KMS-11 (cell line): Measurements from ENCODE around the gene BMAL2.

ENCODE experiments used
- H2AFZ ChIP-seq: fragments of 200-600 bp; sonication (generic); 2 replicates; pipeline ENCODE4 v1.6.1; 2016; ENCODE audit warnings: antibody characterized with exemption, mixed run types, low read depth
- H3K27ac ChIP-seq: fragments of 200-600 bp; sonication (generic); 2 replicates; pipeline ENCODE4 v1.6.1; 2016; ENCODE audit warnings: mild to moderate bottlenecking, mixed run types
- H3K27me3 ChIP-seq: fragments of 200-600 bp; sonication (generic); 2 replicates; pipeline ENCODE4 v1.6.1; 2017; ENCODE audit warnings: mild to moderate bottlenecking, low read depth, mixed run types, moderate library complexity; ENCODE audit not compliant: insufficient read depth
- H3K36me3 ChIP-seq: fragments of 200-600 bp; sonication (generic); 2 replicates; pipeline ENCODE4 v1.6.1; 2017; ENCODE audit warnings: mild to moderate bottlenecking, mixed run types; ENCODE audit not compliant: insufficient read depth
- H3K4me1 ChIP-seq: fragments of 200-600 bp; sonication (generic); 2 replicates; pipeline ENCODE4 v1.6.1; 2016; ENCODE audit warnings: mild to moderate bottlenecking, low read depth, mixed run types; ENCODE audit not compliant: poor library complexity, severe bottlenecking
- H3K4me2 ChIP-seq: fragments of 200-600 bp; sonication (generic); 2 replicates; pipeline ENCODE4 v1.7.0; 2016; ENCODE audit warnings: mild to moderate bottlenecking, mixed run types
- H3K4me3 ChIP-seq: fragments of 200-600 bp; sonication (generic); IDR thresholded peaks from 2 replicates; pipeline ENCODE4 v1.6.1; 2017; ENCODE audit warnings: low read depth, low read length, mixed read lengths; ENCODE audit not compliant: insufficient read depth
- H3K79me2 ChIP-seq: fragments of 200-600 bp; sonication (generic); 2 replicates; pipeline ENCODE4 v1.6.1; 2016; ENCODE audit warnings: low read depth, mixed run types; ENCODE audit not compliant: insufficient read depth
- H3K9ac ChIP-seq: fragments of 200-600 bp; sonication (generic); 2 replicates; pipeline ENCODE4 v1.6.1; 2016; ENCODE audit warnings: mild to moderate bottlenecking, mixed run types
- H4K20me1 ChIP-seq: fragments of 200-600 bp; sonication (generic); 2 replicates; pipeline ENCODE4 v1.6.1; 2016; ENCODE audit warnings: mild to moderate bottlenecking, mixed run types; ENCODE audit not compliant: insufficient read depth
- TF ChIP-seq, protein P1 (sequence below): fragments of 200-600 bp; sonication (generic); conservative IDR thresholded peaks from 2 replicates; pipeline ENCODE4 v1.6.1; 2017; ENCODE audit warnings: low read depth, mild to moderate bottlenecking, antibody characterized with exemption, low read length, moderate library complexity, mixed read lengths

The BMAL2 gene

GRCh38 chr12:27331927-27332324 lies 710 bp upstream of the BMAL2 start:
- Histone ChIP-seq H3K4me1 (peaks cover 16% of the 10 kb centered on the region), H3K9ac (no peak overlapping the region), H3K4me3 (no peak overlapping the region), H3K27me3 (no peaks in the 10 kb centered on the region; the same call in 1 of the 2 replicates), H4K20me1 (no peaks in the 10 kb centered on the region), H3K79me2 (no peaks in the 10 kb centered on the region), H3K4me2 (no peak overlapping the region; the same call in 1 of the 2 replicates), H2AFZ (0 out of 2 replicates have a peak overlapping the region, but pooled peaks have one; percentile 90), H3K36me3 (no peaks in the 10 kb centered on the region), H3K27ac (no peak overlapping the region)
- TF ChIP-seq, protein P1, sequence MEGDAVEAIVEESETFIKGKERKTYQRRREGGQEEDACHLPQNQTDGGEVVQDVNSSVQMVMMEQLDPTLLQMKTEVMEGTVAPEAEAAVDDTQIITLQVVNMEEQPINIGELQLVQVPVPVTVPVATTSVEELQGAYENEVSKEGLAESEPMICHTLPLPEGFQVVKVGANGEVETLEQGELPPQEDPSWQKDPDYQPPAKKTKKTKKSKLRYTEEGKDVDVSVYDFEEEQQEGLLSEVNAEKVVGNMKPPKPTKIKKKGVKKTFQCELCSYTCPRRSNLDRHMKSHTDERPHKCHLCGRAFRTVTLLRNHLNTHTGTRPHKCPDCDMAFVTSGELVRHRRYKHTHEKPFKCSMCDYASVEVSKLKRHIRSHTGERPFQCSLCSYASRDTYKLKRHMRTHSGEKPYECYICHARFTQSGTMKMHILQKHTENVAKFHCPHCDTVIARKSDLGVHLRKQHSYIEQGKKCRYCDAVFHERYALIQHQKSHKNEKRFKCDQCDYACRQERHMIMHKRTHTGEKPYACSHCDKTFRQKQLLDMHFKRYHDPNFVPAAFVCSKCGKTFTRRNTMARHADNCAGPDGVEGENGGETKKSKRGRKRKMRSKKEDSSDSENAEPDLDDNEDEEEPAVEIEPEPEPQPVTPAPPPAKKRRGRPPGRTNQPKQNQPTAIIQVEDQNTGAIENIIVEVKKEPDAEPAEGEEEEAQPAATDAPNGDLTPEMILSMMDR: no peak

DNA sequence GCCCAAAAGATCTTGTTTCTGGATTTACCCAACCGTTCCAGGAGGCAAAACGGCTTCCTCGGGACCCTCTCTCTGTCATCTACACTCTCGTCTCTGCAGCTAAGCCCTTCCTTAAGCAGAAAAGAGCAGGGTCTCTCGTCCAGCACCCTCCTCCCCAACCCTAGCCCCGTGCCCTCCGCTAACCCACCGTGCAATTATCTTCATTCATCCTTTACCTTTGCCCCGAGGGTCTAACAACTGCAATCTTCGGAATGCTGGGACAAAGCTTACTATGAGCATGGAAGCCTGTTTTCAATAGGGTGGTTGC lies 276 bp upstream of the BMAL2 start:
- H3K4me1 ChIP-seq: peaks cover 19% of the 10 kb centered on the region
- no peaks in the 10 kb centered on the region for H3K79me2 ChIP-seq
- no peaks in the 10 kb centered on the region for H3K36me3 ChIP-seq
- no peak overlapping the region for H3K4me3 ChIP-seq
- TF ChIP-seq, protein P1: no peak
- peak overlapping the region; percentile 90 for H2AFZ ChIP-seq
- peak overlapping the region; percentile 66 for H3K4me2 ChIP-seq
- H3K27ac ChIP-seq: no peak overlapping the region
- no peaks in the 10 kb centered on the region for H4K20me1 ChIP-seq
- no peaks in the 10 kb centered on the region; the same call in 1 of the 2 replicates for H3K27me3 ChIP-seq
- peak overlapping the region; percentile 56; the same call in 1 of the 2 replicates for H3K9ac ChIP-seq

GRCh38 chr12:27333403-27334009 lies 870 bp downstream of the BMAL2 start:
- H3K4me1 ChIP-seq: peaks cover 27% of the 10 kb centered on the region
- no peak overlapping the region for H3K27ac ChIP-seq
- H3K4me3 ChIP-seq: no peak overlapping the region
- peak overlapping the region; percentile 56 for H3K9ac ChIP-seq
- no peaks in the 10 kb centered on the region; the same call in 1 of the 2 replicates for H3K27me3 ChIP-seq
- no peaks in the 10 kb centered on the region for H4K20me1 ChIP-seq
- no peaks in the 10 kb centered on the region; the same call in 1 of the 2 replicates for H3K79me2 ChIP-seq
- no peaks in the 10 kb centered on the region for H3K36me3 ChIP-seq
- peak overlapping the region; percentile 82 for H3K4me2 ChIP-seq
- H2AFZ ChIP-seq: peak overlapping the region; percentile 90
- TF ChIP-seq, protein P1: no peak

DNA sequence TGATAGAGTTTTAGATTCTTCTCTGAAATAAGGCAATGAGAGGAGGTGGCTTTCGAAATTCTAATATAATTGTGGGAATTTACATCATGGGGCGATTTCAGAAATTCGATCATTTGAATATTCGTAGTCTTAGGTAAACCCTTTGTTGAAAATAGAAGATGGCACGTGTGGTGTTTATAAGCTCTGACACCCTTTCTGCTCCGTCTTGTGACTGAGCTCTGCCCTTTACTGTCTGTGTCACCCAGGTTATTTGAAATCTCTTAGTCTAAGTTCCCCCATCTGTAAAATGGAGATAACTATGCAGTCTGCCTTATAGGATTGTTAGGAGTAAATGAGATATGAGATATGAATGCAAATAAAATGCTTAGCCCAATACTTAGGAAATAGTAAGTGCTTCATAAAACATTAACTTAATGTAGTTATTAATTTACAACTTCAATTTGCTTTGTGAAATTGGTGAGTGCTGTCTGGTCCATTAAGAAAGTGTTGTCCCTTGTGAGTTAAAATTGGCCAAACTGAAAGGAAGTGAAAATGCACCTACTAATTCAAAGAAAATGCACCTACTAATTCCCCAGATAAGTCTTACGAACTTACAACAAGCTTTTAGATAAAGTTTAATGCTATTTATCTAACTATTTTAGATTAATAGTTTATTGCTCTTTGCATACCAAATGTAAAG lies 1.5 kb downstream of the BMAL2 start:
- Histone ChIP-seq H3K27ac (no peak overlapping the region), H3K79me2 (no peaks in the 10 kb centered on the region; the same call in 1 of the 2 replicates), H3K4me2 (peak overlapping the region; percentile 82), H2AFZ (no peak overlapping the region), H3K36me3 (no peaks in the 10 kb centered on the region), H3K9ac (no peak overlapping the region), H3K4me1 (peaks cover 27% of the 10 kb centered on the region), H3K4me3 (no peak overlapping the region), H3K27me3 (no peaks in the 10 kb centered on the region; the same call in 1 of the 2 replicates), H4K20me1 (no peaks in the 10 kb centered on the region)
- TF ChIP-seq, protein P1: no peak
